GM12873 (cell line): ENCODE data around the gene CYB5B.

Source experiments
- CTCF ChIP-seq: IDR thresholded peaks from 2 replicates; pipeline ENCODE4 v1.5.1; 2012; ENCODE audit warnings: low read depth, mild to moderate bottlenecking, moderate library complexity, low read length, control low read depth; ENCODE audit not compliant: insufficient read depth; ENCODE audit errors: missing control alignments

CYB5B gene

DNA sequence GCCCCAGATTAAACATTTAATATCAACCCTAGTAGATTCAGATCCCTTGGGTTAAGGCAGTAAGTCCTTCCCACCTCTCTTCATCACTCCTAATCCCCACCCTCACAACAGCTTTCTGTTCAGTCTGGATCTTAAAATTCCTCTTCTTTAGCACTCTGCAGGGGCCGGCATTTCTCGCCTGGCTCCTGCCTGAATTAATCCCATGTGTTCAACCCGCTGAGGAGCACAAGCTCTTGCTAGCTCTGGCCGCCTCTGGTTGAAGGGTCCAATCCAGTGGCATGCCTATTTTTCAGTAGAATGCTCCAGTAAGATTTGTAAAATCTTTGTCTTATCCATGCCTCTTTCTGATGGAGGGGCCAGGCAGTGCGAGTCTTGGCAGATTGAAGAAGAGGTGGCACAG, 59.2 kb downstream of the CYB5B start:
- TF ChIP-seq CTCF = no peak

DNA sequence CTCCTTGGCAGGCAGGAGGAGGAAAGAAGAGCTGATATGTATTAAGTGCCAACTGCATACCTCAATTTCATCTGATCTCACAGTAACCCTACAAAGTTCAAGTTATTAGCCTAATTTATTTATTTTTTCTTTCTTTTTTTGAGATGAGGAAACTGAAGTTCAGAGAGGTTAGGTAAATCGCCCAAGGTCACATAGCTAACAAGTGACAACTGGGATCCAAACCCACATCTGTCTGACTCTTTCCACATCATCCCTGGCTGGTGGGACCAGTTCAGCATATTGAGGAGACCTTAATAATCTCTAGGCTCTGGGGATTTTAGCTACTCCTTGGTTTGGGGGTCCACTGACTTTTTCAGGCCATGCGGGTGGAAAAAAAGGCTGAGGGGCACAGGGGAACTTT, 60.9 kb downstream of the CYB5B start:
- no peak for TF ChIP-seq CTCF

DNA sequence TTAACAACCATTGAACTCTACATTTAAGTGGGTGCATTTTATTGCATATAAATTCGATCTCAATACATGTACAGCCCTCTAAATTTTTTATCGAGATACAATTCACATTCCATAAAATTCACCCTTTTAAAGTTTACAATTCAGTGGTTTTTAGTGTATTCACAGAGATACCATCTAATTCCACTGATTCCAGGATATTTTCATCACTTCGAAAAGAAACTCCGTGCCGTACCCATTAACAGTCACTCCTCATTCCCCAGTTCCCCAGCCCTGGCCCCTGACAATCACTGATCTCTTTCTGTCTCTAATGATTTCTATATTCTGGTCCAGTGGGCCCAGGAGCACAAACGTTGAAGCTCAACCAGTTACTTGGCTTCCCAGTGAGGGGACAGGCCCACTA, 61.4 kb downstream of the CYB5B start:
- no peak for TF ChIP-seq CTCF

DNA sequence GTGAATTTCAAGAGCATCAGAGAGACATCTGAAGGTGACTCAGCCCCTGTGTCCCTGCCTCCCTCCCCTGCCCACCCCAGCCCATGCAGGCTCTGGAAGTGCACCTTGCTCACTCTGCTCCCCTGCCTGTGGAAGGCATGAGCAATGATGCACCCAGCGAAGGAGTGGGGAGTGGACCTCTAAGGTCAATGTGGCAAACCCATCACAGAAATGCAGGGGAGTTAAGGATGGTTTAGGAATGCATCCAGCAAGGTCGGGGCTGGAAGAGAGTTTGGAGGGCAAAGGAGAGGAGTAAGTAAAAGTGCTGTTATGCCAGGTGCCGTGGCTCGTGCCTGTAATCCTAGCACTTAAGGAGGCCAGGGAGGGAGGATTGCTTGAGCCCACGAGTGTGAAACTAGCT, 61.9 kb downstream of the CYB5B start:
- TF ChIP-seq CTCF = no peak

- no peak for TF ChIP-seq CTCF
These were observed 62.3 kb downstream of the CYB5B start for GRCh38 chr16:69486724-69487123.

GRCh38 chr16:69490707-69491324, 66.4 kb downstream of the CYB5B start:
- TF ChIP-seq CTCF = no peak

DNA sequence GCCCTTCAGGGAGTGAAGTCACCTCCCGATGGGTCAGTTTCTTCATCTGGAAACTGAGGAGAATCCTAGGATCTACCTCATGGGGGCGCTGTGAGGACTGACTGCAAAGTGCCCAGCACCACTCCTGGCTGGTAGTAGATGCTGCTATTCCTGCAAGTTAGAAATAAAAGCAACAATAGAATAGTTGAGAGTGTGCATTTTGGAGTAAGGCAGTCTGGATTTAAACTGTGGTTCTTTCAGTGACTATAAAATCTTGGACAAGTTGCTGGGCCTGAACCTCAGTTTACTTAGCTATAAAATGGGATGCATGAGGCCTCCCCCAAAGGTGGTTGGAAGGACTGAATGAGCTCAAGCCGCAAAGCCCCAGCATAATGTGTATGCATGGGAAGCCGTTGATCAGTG, 70.6 kb downstream of the CYB5B start:
- TF ChIP-seq CTCF = peak; percentile 59
